Measurements from ENCODE around the gene HAO1. TPM values are rescaled to one million over a fixed set of nuclear protein-coding genes. Genes with fewer than 3 reads are reported as not detected.

Gene HAO1
- total and polyA plus RNA-seq, 2 of the 13 experiments (the other 11 are each of a cell fraction or from before 2014, with no cell fraction given), result 0.03 TPM; not detected in 1

GRCh38 chr20:7926767-7927166, 13.5 kb downstream of the HAO1 start:
- Histone ChIP-seq H3K9ac (ENCODE audit: insufficient read depth, low read depth, low read length) (no peak overlapping the region), H3K79me2 (ENCODE audit: insufficient read depth, low read length) (no peaks in the 10 kb centered on the region), H3K4me3 (replicated peaks in 1 of 3; ENCODE audit: insufficient read depth in 1 of 3, low read depth in 2 of 3, low read length in 3 of 3) (no peak overlapping the region), H2AFZ (ENCODE audit: low read length) (no peak overlapping the region), H3K27me3 (ENCODE audit: control insufficient read depth in 1 of 2, insufficient read depth in 2 of 2, low read length in 2 of 2) (no peaks in the 10 kb centered on the region), H3K36me3 (replicated peaks in 1 of 2; ENCODE audit: control insufficient read depth in 1 of 2, insufficient read depth in 2 of 2, low read length in 2 of 2) (no peaks in the 10 kb centered on the region), H3K27ac (ENCODE audit: extremely low read length, insufficient read depth, low read length) (no peak overlapping the region), H3K9me3 (ENCODE audit: low read length) (no peaks in the 10 kb centered on the region), H3K4me1 (ENCODE audit: insufficient read depth, low read length) (no peaks in the 10 kb centered on the region), H3K4me2 (ENCODE audit: low read depth, low read length) (no peak overlapping the region), H4K20me1 (ENCODE audit: insufficient read depth, low read length) (no peaks in the 10 kb centered on the region)
- DNase-seq (ENCODE audit: low spot score) (peak; percentile 23), ATAC-seq (peak; percentile 43; the same call in 1 of the 3 replicates), FAIRE-seq (no peak)
- ChIA-PET POLR2A (no interaction called here), CTCF (ENCODE audit: low intra/inter-chr PET ratio, low total read pairs) (interaction anchor here (1.6 kb wide), 1 partner anchor 53 kb away, joined by 3 read pairs; no protein-coding TSS in a partner anchor)
- in situ Hi-C loops (cut with HindIII; ENCODE audit: extremely low pct_ligation_motif_present, low pct_unique_long_range_greater_than_20kb), result no loop called here
- peak; percentile 72 for TF ChIP-seq STAG1 (CRISPR knock-in tag; IDR thresholded peaks at IDR 0.05)
- peak; percentile 40 for TF ChIP-seq SMC3 (IDR thresholded peaks at IDR 0.05; ENCODE audit: low read length)
- no peak for TF ChIP-seq WIZ (CRISPR knock-in tag; IDR thresholded peaks at IDR 0.05)
- TF ChIP-seq CTCF (CRISPR knock-in tag; IDR thresholded peaks at IDR 0.05), result peak; percentile 60
- WGBS (ENCODE audit: low lambda C conversion rate), result 4% methylated on average over 1 of the region's 1 CpG
- BruUV-seq (replicated peaks), result no TSS peak
- intact Hi-C loops (cut with micrococcal nuclease; ENCODE audit: unreplicated experiment), result loop anchor here (2.0 kb wide), 1 partner anchor 812 kb away; no protein-coding TSS in a partner anchor

GRCh38 chr20:7926323-7926722, 13.9 kb downstream of the HAO1 start:
- Histone ChIP-seq H2AFZ (ENCODE audit: low read length) (no peak overlapping the region), H3K9ac (ENCODE audit: insufficient read depth, low read depth, low read length) (no peak overlapping the region), H3K79me2 (ENCODE audit: insufficient read depth, low read length) (no peaks in the 10 kb centered on the region), H3K4me3 (replicated peaks in 1 of 3; ENCODE audit: insufficient read depth in 1 of 3, low read depth in 2 of 3, low read length in 3 of 3) (no peak overlapping the region), H3K27me3 (ENCODE audit: control insufficient read depth in 1 of 2, insufficient read depth in 2 of 2, low read length in 2 of 2) (no peaks in the 10 kb centered on the region), H3K9me3 (ENCODE audit: low read length) (no peaks in the 10 kb centered on the region), H4K20me1 (ENCODE audit: insufficient read depth, low read length) (no peaks in the 10 kb centered on the region), H3K27ac (ENCODE audit: extremely low read length, insufficient read depth, low read length) (no peak overlapping the region), H3K4me2 (ENCODE audit: low read depth, low read length) (no peak overlapping the region), H3K4me1 (ENCODE audit: insufficient read depth, low read length) (no peaks in the 10 kb centered on the region), H3K36me3 (replicated peaks in 1 of 2; ENCODE audit: control insufficient read depth in 1 of 2, insufficient read depth in 2 of 2, low read length in 2 of 2) (no peaks in the 10 kb centered on the region)
- intact Hi-C loops (cut with micrococcal nuclease; ENCODE audit: unreplicated experiment) (loop anchor here (2.0 kb wide), 1 partner anchor 812 kb away; no protein-coding TSS in a partner anchor), in situ Hi-C loops (cut with HindIII; ENCODE audit: extremely low pct_ligation_motif_present, low pct_unique_long_range_greater_than_20kb) (no loop called here)
- ChIA-PET POLR2A (no interaction called here), CTCF (ENCODE audit: low intra/inter-chr PET ratio, low total read pairs) (interaction anchor here (1.6 kb wide), 1 partner anchor 54 kb away, joined by 3 read pairs; no protein-coding TSS in a partner anchor)
- no peak for ATAC-seq
- 20% methylated on average over 3 of the region's 3 CpGs for WGBS (ENCODE audit: low lambda C conversion rate)
- no peak for FAIRE-seq
- no TSS peak for BruUV-seq (replicated peaks)
- no peak for DNase-seq (ENCODE audit: low spot score)
- no peak for TF ChIP-seq RNF2 (conservative IDR thresholded peaks at IDR 0.05; ENCODE audit: low read depth)
- TF ChIP-seq ZNF788 (CRISPR knock-in tag; IDR thresholded peaks at IDR 0.05; ENCODE audit: borderline replicate concordance), result no peak
- TF ChIP-seq ZNF609 (CRISPR knock-in tag; IDR thresholded peaks at IDR 0.05; ENCODE audit: borderline replicate concordance), result no peak
- no peak for TF ChIP-seq XBP1 (CRISPR knock-in tag; IDR thresholded peaks at IDR 0.05)
- TF ChIP-seq ATF6 (CRISPR knock-in tag; conservative IDR thresholded peaks at IDR 0.05), result no peak
- TF ChIP-seq ZNF572 (CRISPR knock-in tag; IDR thresholded peaks at IDR 0.05), result no peak
